ENCODE data around the gene SLC25A51. TPM values are rescaled to one million over a fixed set of nuclear protein-coding genes. Genes with fewer than 3 reads are reported as not detected.

Gene SLC25A51
- total RNA-seq, 1 experiment from 2014 or later: 23.4 TPM

DNA sequence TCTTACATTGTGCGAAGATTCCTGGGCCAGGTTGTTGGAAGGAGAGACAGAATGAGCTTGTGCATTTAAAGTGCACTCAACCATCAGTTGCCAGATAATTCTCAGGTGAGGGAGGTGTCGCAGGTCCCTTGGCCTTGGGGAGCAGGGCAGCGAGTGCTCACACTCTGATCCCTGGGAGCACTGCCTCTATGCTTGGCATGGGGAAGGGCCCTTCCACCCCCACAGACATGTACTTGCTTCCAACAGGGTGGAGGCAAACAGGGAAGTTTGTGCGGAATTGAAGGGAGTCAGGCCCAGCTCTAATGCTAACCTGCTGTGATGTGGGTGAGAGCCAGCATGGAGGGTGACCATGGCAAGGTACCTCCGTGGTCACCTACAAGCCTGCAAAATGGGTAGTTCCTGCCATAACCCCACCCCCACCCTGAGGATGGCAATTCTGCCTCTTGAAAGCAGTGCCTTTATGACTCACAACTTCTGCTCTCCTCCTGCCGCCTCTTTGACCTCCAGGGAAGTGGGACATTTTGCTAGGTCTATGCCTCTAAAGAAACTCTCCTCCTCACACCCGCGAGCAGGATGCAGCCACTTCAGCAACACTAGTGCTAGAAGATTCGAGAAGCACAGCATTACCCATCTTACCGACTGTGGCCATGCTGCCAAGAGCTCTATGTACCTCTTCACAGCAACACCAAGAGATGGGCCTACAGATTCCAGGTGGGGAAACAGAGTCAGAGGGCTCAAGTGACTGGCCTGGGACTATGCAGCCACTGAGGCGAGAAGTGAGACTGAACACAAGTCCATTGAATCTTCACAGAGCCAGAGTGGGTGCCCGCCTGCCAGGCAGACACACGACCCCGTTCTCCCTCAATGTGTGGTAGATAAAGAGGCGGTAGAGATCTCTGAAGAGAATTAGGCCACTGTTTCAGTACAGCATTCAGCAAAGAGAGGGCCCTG, 22.1 kb upstream of the SLC25A51 start:
- no peaks in the 10 kb centered on the region; the same call in 1 of the 2 replicates for H3K36me3 ChIP-seq (ENCODE audit: control insufficient read depth, insufficient read depth, low read length)
- in situ Hi-C loops (cut with HindIII; ENCODE audit: low pct_unique_long_range_greater_than_20kb, low sequenced_read_pairs) (no loop called here), intact Hi-C loops (cut with micrococcal nuclease; ENCODE audit: unreplicated experiment) (no loop called here)
- TF ChIP-seq, protein P1, sequence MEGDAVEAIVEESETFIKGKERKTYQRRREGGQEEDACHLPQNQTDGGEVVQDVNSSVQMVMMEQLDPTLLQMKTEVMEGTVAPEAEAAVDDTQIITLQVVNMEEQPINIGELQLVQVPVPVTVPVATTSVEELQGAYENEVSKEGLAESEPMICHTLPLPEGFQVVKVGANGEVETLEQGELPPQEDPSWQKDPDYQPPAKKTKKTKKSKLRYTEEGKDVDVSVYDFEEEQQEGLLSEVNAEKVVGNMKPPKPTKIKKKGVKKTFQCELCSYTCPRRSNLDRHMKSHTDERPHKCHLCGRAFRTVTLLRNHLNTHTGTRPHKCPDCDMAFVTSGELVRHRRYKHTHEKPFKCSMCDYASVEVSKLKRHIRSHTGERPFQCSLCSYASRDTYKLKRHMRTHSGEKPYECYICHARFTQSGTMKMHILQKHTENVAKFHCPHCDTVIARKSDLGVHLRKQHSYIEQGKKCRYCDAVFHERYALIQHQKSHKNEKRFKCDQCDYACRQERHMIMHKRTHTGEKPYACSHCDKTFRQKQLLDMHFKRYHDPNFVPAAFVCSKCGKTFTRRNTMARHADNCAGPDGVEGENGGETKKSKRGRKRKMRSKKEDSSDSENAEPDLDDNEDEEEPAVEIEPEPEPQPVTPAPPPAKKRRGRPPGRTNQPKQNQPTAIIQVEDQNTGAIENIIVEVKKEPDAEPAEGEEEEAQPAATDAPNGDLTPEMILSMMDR (IDR thresholded peaks at IDR 0.05): no peak
- TF ChIP-seq, protein P2, sequence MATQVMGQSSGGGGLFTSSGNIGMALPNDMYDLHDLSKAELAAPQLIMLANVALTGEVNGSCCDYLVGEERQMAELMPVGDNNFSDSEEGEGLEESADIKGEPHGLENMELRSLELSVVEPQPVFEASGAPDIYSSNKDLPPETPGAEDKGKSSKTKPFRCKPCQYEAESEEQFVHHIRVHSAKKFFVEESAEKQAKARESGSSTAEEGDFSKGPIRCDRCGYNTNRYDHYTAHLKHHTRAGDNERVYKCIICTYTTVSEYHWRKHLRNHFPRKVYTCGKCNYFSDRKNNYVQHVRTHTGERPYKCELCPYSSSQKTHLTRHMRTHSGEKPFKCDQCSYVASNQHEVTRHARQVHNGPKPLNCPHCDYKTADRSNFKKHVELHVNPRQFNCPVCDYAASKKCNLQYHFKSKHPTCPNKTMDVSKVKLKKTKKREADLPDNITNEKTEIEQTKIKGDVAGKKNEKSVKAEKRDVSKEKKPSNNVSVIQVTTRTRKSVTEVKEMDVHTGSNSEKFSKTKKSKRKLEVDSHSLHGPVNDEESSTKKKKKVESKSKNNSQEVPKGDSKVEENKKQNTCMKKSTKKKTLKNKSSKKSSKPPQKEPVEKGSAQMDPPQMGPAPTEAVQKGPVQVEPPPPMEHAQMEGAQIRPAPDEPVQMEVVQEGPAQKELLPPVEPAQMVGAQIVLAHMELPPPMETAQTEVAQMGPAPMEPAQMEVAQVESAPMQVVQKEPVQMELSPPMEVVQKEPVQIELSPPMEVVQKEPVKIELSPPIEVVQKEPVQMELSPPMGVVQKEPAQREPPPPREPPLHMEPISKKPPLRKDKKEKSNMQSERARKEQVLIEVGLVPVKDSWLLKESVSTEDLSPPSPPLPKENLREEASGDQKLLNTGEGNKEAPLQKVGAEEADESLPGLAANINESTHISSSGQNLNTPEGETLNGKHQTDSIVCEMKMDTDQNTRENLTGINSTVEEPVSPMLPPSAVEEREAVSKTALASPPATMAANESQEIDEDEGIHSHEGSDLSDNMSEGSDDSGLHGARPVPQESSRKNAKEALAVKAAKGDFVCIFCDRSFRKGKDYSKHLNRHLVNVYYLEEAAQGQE (IDR thresholded peaks at IDR 0.05; ENCODE audit: insufficient read depth in 1 of 2, low read depth in 2 of 2, low read length in 1 of 2): no peak
- BruUV-seq (replicated peaks): no TSS peak
- H3K9me3 ChIP-seq (ENCODE audit: control insufficient read depth, insufficient read depth, low read depth, low read length): no peaks in the 10 kb centered on the region
- H3K4me3 ChIP-seq (ENCODE audit: low read depth in 2 of 2, low read length in 2 of 2): no peak overlapping the region
- no peaks in the 10 kb centered on the region for H3K27me3 ChIP-seq (ENCODE audit: control insufficient read depth, insufficient read depth, low read length)
- ChIA-PET POLR2A (no interaction called here), CTCF (no interaction called here)
- DNase-seq (ENCODE audit: low read depth, low spot score) (no peak), ATAC-seq (no peak)
- peaks cover 41% of the 10 kb centered on the region for H3K4me1 ChIP-seq (ENCODE audit: control insufficient read depth, insufficient read depth, low read length)
- H3K27ac ChIP-seq (ENCODE audit: low read length): peak overlapping the region; percentile 23; the same call in 1 of the 2 replicates

DNA sequence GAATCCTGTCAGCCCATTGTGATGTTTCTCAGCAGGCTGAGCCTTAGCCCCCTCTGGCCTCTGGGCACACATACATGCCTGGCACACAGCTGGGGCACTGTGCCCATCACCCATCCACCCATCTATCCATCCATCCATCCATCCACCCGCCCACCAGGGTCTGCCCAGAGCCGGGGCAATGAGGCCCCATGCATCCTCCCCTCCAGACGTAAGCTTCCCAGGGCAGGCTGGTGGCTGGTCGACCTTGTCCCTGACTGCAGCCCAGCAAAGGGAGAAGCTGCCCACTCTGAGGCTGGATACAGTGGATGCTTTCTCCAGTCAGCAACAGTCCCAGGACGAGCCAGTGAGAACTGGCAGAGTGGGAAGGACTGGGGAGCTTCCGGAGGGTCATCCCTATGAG, 21.1 kb upstream of the SLC25A51 start:
- no TSS peak for BruUV-seq (replicated peaks)
- DNase-seq (ENCODE audit: low read depth, low spot score) (no peak), ATAC-seq (no peak)
- peaks cover 41% of the 10 kb centered on the region for H3K4me1 ChIP-seq (ENCODE audit: control insufficient read depth, insufficient read depth, low read length)
- no peaks in the 10 kb centered on the region for H3K9me3 ChIP-seq (ENCODE audit: control insufficient read depth, insufficient read depth, low read depth, low read length)
- H3K4me3 ChIP-seq (ENCODE audit: low read depth in 2 of 2, low read length in 2 of 2): no peak overlapping the region
- intact Hi-C loops (cut with micrococcal nuclease; ENCODE audit: unreplicated experiment) (no loop called here), in situ Hi-C loops (cut with HindIII; ENCODE audit: low pct_unique_long_range_greater_than_20kb, low sequenced_read_pairs) (no loop called here)
- no peak for TF ChIP-seq TCF7L2 (IDR thresholded peaks at IDR 0.05; ENCODE audit: low read depth, low read length)
- CTCF ChIA-PET: no interaction called here
- no peak overlapping the region for H3K27ac ChIP-seq (ENCODE audit: low read length)
- POLR2A ChIA-PET: no interaction called here
- no peaks in the 10 kb centered on the region for H3K27me3 ChIP-seq (ENCODE audit: control insufficient read depth, insufficient read depth, low read length)
- no peaks in the 10 kb centered on the region; the same call in 1 of the 2 replicates for H3K36me3 ChIP-seq (ENCODE audit: control insufficient read depth, insufficient read depth, low read length)

DNA sequence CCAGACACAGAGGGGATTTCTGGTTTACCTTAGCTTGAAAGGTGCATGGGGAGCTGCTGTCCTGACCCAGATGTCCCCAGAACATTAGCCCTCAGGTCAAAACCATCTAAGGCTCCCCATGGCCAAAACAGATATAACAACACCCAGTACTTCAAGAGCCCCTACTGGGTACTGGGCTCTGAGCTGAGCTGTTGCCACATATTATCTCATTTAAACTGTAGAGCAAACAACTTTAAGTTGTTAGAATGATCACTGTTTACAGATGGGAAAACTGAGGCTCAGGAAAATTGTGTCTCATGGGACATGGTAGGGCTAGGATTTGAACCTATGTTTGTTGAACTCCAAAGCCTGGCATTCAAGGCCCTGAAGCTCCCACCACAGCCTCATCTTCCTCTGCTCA, 20.6 kb upstream of the SLC25A51 start:
- in situ Hi-C loops (cut with HindIII; ENCODE audit: low pct_unique_long_range_greater_than_20kb, low sequenced_read_pairs): no loop called here
- H3K4me1 ChIP-seq (ENCODE audit: control insufficient read depth, insufficient read depth, low read length): peaks cover 41% of the 10 kb centered on the region
- H3K27me3 ChIP-seq (ENCODE audit: control insufficient read depth, insufficient read depth, low read length): no peaks in the 10 kb centered on the region
- no peaks in the 10 kb centered on the region; the same call in 1 of the 2 replicates for H3K36me3 ChIP-seq (ENCODE audit: control insufficient read depth, insufficient read depth, low read length)
- POLR2A ChIA-PET: no interaction called here
- no peaks in the 10 kb centered on the region for H3K9me3 ChIP-seq (ENCODE audit: control insufficient read depth, insufficient read depth, low read depth, low read length)
- intact Hi-C loops (cut with micrococcal nuclease; ENCODE audit: unreplicated experiment): no loop called here
- ATAC-seq (no peak), DNase-seq (ENCODE audit: low read depth, low spot score) (no peak)
- H3K27ac ChIP-seq (ENCODE audit: low read length): no peak overlapping the region
- CTCF ChIA-PET: no interaction called here
- BruUV-seq (replicated peaks): no TSS peak
- no peak overlapping the region for H3K4me3 ChIP-seq (ENCODE audit: low read depth in 2 of 2, low read length in 2 of 2)
- TF ChIP-seq TCF7L2 (IDR thresholded peaks at IDR 0.05; ENCODE audit: low read depth, low read length) (no peak), SIN3A (IDR thresholded peaks at IDR 0.05; ENCODE audit: borderline replicate concordance, insufficient read depth, low read depth, low read length) (no peak), POLR2AphosphoS5 (IDR thresholded peaks at IDR 0.05; ENCODE audit: low read depth, low read length) (no peak)
- TF ChIP-seq, protein P1 (IDR thresholded peaks at IDR 0.05): no peak
- TF ChIP-seq, protein P2 (IDR thresholded peaks at IDR 0.05; ENCODE audit: insufficient read depth in 1 of 2, low read depth in 2 of 2, low read length in 1 of 2): no peak
